KMS-11 (cell line): Measurements from ENCODE around the gene TMPRSS12.
"Not testable (repeated sequence)": the region's sequence is repeated elsewhere in the genome, so short reads cannot be mapped to it uniquely, and the experiment has no call there.

Experiments
- H2AFZ ChIP-seq: fragments of 200-600 bp; sonication (generic); 2 replicates; pipeline ENCODE4 v1.6.1; 2016; ENCODE audit warnings: antibody characterized with exemption, mixed run types, low read depth
- H3K27ac ChIP-seq: fragments of 200-600 bp; sonication (generic); 2 replicates; pipeline ENCODE4 v1.6.1; 2016; ENCODE audit warnings: mild to moderate bottlenecking, mixed run types
- H3K27me3 ChIP-seq: fragments of 200-600 bp; sonication (generic); 2 replicates; pipeline ENCODE4 v1.6.1; 2017; ENCODE audit warnings: mild to moderate bottlenecking, low read depth, mixed run types, moderate library complexity; ENCODE audit not compliant: insufficient read depth
- H3K36me3 ChIP-seq: fragments of 200-600 bp; sonication (generic); 2 replicates; pipeline ENCODE4 v1.6.1; 2017; ENCODE audit warnings: mild to moderate bottlenecking, mixed run types; ENCODE audit not compliant: insufficient read depth
- H3K4me1 ChIP-seq: fragments of 200-600 bp; sonication (generic); 2 replicates; pipeline ENCODE4 v1.6.1; 2016; ENCODE audit warnings: mild to moderate bottlenecking, low read depth, mixed run types; ENCODE audit not compliant: poor library complexity, severe bottlenecking
- H3K4me2 ChIP-seq: fragments of 200-600 bp; sonication (generic); 2 replicates; pipeline ENCODE4 v1.7.0; 2016; ENCODE audit warnings: mild to moderate bottlenecking, mixed run types
- H3K4me3 ChIP-seq: fragments of 200-600 bp; sonication (generic); IDR thresholded peaks from 2 replicates; pipeline ENCODE4 v1.6.1; 2017; ENCODE audit warnings: low read depth, low read length, mixed read lengths; ENCODE audit not compliant: insufficient read depth
- H3K79me2 ChIP-seq: fragments of 200-600 bp; sonication (generic); 2 replicates; pipeline ENCODE4 v1.6.1; 2016; ENCODE audit warnings: low read depth, mixed run types; ENCODE audit not compliant: insufficient read depth
- H3K9ac ChIP-seq: fragments of 200-600 bp; sonication (generic); 2 replicates; pipeline ENCODE4 v1.6.1; 2016; ENCODE audit warnings: mild to moderate bottlenecking, mixed run types
- H4K20me1 ChIP-seq: fragments of 200-600 bp; sonication (generic); 2 replicates; pipeline ENCODE4 v1.6.1; 2016; ENCODE audit warnings: mild to moderate bottlenecking, mixed run types; ENCODE audit not compliant: insufficient read depth
- CTCF ChIP-seq: fragments of 200-600 bp; sonication (generic); conservative IDR thresholded peaks from 2 replicates; pipeline ENCODE4 v1.6.1; 2017; ENCODE audit warnings: low read depth, mild to moderate bottlenecking, antibody characterized with exemption, low read length, moderate library complexity, mixed read lengths

Gene TMPRSS12

GRCh38 chr12:50828121-50828520 lies 14.6 kb upstream of the TMPRSS12 start:
- H2AFZ ChIP-seq, result no peak overlapping the region
- no peak for TF ChIP-seq CTCF
- no peak overlapping the region for H3K4me2 ChIP-seq
- H3K27me3 ChIP-seq, result no peaks in the 10 kb centered on the region
- H3K36me3 ChIP-seq, result no peaks in the 10 kb centered on the region
- H3K27ac ChIP-seq, result no peak overlapping the region
- H3K79me2 ChIP-seq, result no peaks in the 10 kb centered on the region
- H4K20me1 ChIP-seq, result no peaks in the 10 kb centered on the region
- H3K4me1 ChIP-seq, result peaks cover 13% of the 10 kb centered on the region
- no peak overlapping the region for H3K4me3 ChIP-seq
- no peak overlapping the region for H3K9ac ChIP-seq

- Histone ChIP-seq H3K79me2 (no peaks in the 10 kb centered on the region), H3K9ac (no peak overlapping the region)
- TF ChIP-seq CTCF, result no peak
Observed at GRCh38 chr12:50828886-50829285, 13.8 kb upstream of the TMPRSS12 start.

GRCh38 chr12:50833801-50834200 lies 8.9 kb upstream of the TMPRSS12 start:
- H3K4me2 ChIP-seq, H3K9ac ChIP-seq, H3K27me3 ChIP-seq, H3K36me3 ChIP-seq, H3K4me3 ChIP-seq, H3K27ac ChIP-seq, H2AFZ ChIP-seq, H4K20me1 ChIP-seq, H3K79me2 ChIP-seq, H3K4me1 ChIP-seq: not testable (repeated sequence)

More at GRCh38 chr12:50828886-50829285, 13.8 kb upstream of the TMPRSS12 start:
- H4K20me1 ChIP-seq, result no peaks in the 10 kb centered on the region
- no peak overlapping the region for H3K4me3 ChIP-seq
- H3K27ac ChIP-seq, result no peak overlapping the region
- H3K4me2 ChIP-seq, result no peak overlapping the region
- no peaks in the 10 kb centered on the region for H3K36me3 ChIP-seq
- H2AFZ ChIP-seq, result no peak overlapping the region
- H3K27me3 ChIP-seq, result no peaks in the 10 kb centered on the region
- peaks cover 13% of the 10 kb centered on the region for H3K4me1 ChIP-seq

- Histone ChIP-seq H3K27me3 (no peaks in the 10 kb centered on the region), H3K4me3 (no peak overlapping the region), H3K79me2 (no peaks in the 10 kb centered on the region), H3K27ac (no peak overlapping the region), H3K4me1 (no peaks in the 10 kb centered on the region), H3K36me3 (no peaks in the 10 kb centered on the region), H3K4me2 (no peak overlapping the region), H3K9ac (no peak overlapping the region), H4K20me1 (no peaks in the 10 kb centered on the region), H2AFZ (no peak overlapping the region)
- TF ChIP-seq CTCF, result no peak
Observed at GRCh38 chr12:50839042-50839441, 3.7 kb upstream of the TMPRSS12 start.

- Histone ChIP-seq H3K4me3 (no peak overlapping the region), H4K20me1 (no peaks in the 10 kb centered on the region), H3K79me2 (no peaks in the 10 kb centered on the region), H3K9ac (no peak overlapping the region), H2AFZ (no peak overlapping the region), H3K27ac (no peak overlapping the region), H3K4me2 (no peak overlapping the region), H3K27me3 (no peaks in the 10 kb centered on the region), H3K36me3 (no peaks in the 10 kb centered on the region), H3K4me1 (no peaks in the 10 kb centered on the region)
- no peak for TF ChIP-seq CTCF
Observed at GRCh38 chr12:50840809-50841487, 1.8 kb upstream of the TMPRSS12 start.
